Measurements from ENCODE around the gene DMD. TPM values are rescaled to one million over a fixed set of nuclear protein-coding genes. Genes with fewer than 3 reads are reported as not detected.

The DMD gene
- total RNA-seq, 2 experiments from 2014 or later = 0.27 to 0.49 TPM

GRCh38 chrX:31706466-31706865 is 1504.9 kb downstream of the DMD start:
- POLR2A ChIA-PET = no interaction called here
- Mint-ChIP-seq H3K9me3 (no peaks in the 10 kb centered on the region), H3K27ac (no peak overlapping the region), H3K27me3 (no peaks in the 10 kb centered on the region), H3K4me1 (ENCODE audit: low read depth) (no peaks in the 10 kb centered on the region), H3K4me3 (no peak overlapping the region), H3K36me3 (ENCODE audit: low read depth) (no peaks in the 10 kb centered on the region)
- intact Hi-C loops (cut with micrococcal nuclease) = no loop called here
- no peak for TF ChIP-seq CTCF (IDR thresholded peaks at IDR 0.05)
- DNase-seq = no peak
- ATAC-seq = no peak
- CTCF ChIA-PET = no interaction called here

- Mint-ChIP-seq H3K36me3 (ENCODE audit: low read depth) (no peaks in the 10 kb centered on the region), H3K9me3 (no peaks in the 10 kb centered on the region), H3K27me3 (no peaks in the 10 kb centered on the region), H3K4me3 (no peak overlapping the region), H3K4me1 (ENCODE audit: low read depth) (no peaks in the 10 kb centered on the region), H3K27ac (no peak overlapping the region)
- no peak for DNase-seq
- CTCF ChIA-PET = no interaction called here
- intact Hi-C loops (cut with micrococcal nuclease) = no loop called here
- TF ChIP-seq CTCF (IDR thresholded peaks at IDR 0.05) = no peak
- no peak for ATAC-seq
- POLR2A ChIA-PET = no interaction called here
These were observed 1505.5 kb downstream of the DMD start for GRCh38 chrX:31705816-31706215.

GRCh38 chrX:31704938-31705337 is 1506.4 kb downstream of the DMD start:
- no peaks in the 10 kb centered on the region for H3K9me3 Mint-ChIP-seq

DNA sequence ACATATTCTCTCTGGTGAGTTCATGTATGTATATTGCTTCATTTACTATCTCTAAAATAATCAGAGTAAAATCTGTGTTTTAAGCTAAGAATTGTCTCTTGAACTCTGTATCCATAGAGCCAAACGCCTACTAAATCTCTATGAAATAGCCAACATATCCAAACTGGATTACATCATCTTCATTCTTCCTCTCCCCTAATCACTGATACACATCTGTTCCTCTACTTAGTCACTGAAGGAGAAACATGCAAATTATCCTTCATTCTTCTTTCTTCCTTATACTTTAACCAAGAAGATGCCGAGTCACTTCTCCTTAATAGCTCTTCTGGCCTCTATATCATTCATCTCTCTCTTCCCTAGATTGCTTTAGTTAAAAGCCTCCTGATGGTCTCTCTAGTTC is 1509.1 kb downstream of the DMD start:
- CTCF ChIA-PET = no interaction called here
- POLR2A ChIA-PET = no interaction called here
- no peaks in the 10 kb centered on the region for H3K36me3 Mint-ChIP-seq (ENCODE audit: low read depth)

More at GRCh38 chrX:31704938-31705337, 1506.4 kb downstream of the DMD start:
- DNase-seq (no peak), ATAC-seq (no peak)
- Mint-ChIP-seq H3K36me3 (ENCODE audit: low read depth) (no peaks in the 10 kb centered on the region), H3K4me1 (ENCODE audit: low read depth) (no peaks in the 10 kb centered on the region), H3K27me3 (no peaks in the 10 kb centered on the region), H3K4me3 (no peak overlapping the region), H3K27ac (no peak overlapping the region)
- POLR2A ChIA-PET = no interaction called here
- intact Hi-C loops (cut with micrococcal nuclease) = no loop called here
- TF ChIP-seq CTCF (IDR thresholded peaks at IDR 0.05) = no peak
- CTCF ChIA-PET = no interaction called here

DNA sequence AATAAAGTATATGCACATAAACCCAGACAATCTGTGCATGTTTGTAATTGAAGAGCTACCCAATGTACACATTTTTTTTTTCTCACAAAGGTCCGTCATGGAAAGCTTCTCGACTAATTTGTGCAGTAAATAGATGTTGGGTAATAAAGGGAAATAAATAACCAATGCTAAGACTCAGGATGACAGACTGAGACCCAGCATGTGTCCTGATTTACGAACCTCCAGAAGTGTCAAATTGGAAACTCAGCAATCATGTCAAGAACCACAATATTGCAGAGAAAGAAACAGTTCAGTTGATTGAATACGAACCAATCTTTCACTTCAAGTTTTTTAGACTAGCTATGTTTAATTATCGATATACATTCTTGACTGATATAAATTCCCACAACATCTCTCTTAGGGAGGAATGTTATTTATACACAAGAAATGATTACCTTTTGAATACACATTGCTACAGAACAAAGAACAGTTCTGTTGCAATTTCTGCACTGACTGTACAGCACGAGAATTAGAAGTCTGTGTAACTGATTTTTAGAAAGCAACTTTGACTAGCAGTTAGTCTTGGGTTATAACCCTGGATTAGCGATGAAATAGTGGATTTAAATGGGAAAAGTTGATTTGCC is 1513.9 kb downstream of the DMD start:
- intact Hi-C loops (cut with micrococcal nuclease) = no loop called here

More for the DNA sequence above, 1509.1 kb downstream of the DMD start:
- Mint-ChIP-seq H3K27ac (no peak overlapping the region), H3K4me3 (no peak overlapping the region), H3K4me1 (ENCODE audit: low read depth) (no peaks in the 10 kb centered on the region), H3K27me3 (no peaks in the 10 kb centered on the region), H3K9me3 (no peaks in the 10 kb centered on the region)
- DNase-seq (no peak), ATAC-seq (no peak)
- intact Hi-C loops (cut with micrococcal nuclease) = no loop called here
- TF ChIP-seq CTCF (IDR thresholded peaks at IDR 0.05) = no peak

More for the DNA sequence above, 1513.9 kb downstream of the DMD start:
- H3K27ac Mint-ChIP-seq = no peak overlapping the region
- POLR2A ChIA-PET = no interaction called here
- no peak for TF ChIP-seq CTCF (IDR thresholded peaks at IDR 0.05)
- no peaks in the 10 kb centered on the region for H3K9me3 Mint-ChIP-seq
- H3K27me3 Mint-ChIP-seq = no peaks in the 10 kb centered on the region
- ATAC-seq (no peak), DNase-seq (no peak)
- no peak overlapping the region for H3K4me3 Mint-ChIP-seq
- CTCF ChIA-PET = no interaction called here
- H3K4me1 Mint-ChIP-seq (ENCODE audit: low read depth) = no peaks in the 10 kb centered on the region
- no peaks in the 10 kb centered on the region for H3K36me3 Mint-ChIP-seq (ENCODE audit: low read depth)
